ENCODE measurements around the gene NPC1. TPM values are rescaled to one million over a fixed set of nuclear protein-coding genes. Genes with fewer than 3 reads are reported as not detected.
"Not testable (repeated sequence)": the region's sequence is repeated elsewhere in the genome, so short reads cannot be mapped to it uniquely, and the experiment has no call there.

The NPC1 gene
- total RNA-seq, 1 donor from 2014 or later = 48.0 TPM

GRCh38 chr18:23569299-23570063 is 16.8 kb downstream of the NPC1 start:
- Histone ChIP-seq H3K9ac (ENCODE audit: low read depth in 1 of 3, low read length in 3 of 3) (no peak overlapping the region), H3K27ac (ENCODE audit: low read depth, low read length) (no peak overlapping the region), H3K9me3 (ENCODE audit: control insufficient read depth in 3 of 3, low read length in 3 of 3) (no peaks in the 10 kb centered on the region), H3K4me1 (ENCODE audit: control insufficient read depth in 3 of 3, insufficient read depth in 3 of 3, low read length in 3 of 3) (peaks cover 9 to 17% (median 13%) of the 10 kb centered on the region in 3 donors), H3K4me3 (ENCODE audit: low read length in 3 of 3) (no peak overlapping the region), H3K36me3 (ENCODE audit: control insufficient read depth in 3 of 3, insufficient read depth in 3 of 3, low read length in 3 of 3) (peaks cover 11 to 38% (median 17%) of the 10 kb centered on the region in 3 donors), H3K27me3 (ENCODE audit: control insufficient read depth in 3 of 3, insufficient read depth in 3 of 3, low read length in 3 of 3) (no peaks in the 10 kb centered on the region)

GRCh38 chr18:23568281-23569138 is 17.8 kb downstream of the NPC1 start:
- Histone ChIP-seq H3K4me3 (ENCODE audit: low read length in 3 of 3) (no peak overlapping the region), H3K36me3 (ENCODE audit: control insufficient read depth in 3 of 3, insufficient read depth in 3 of 3, low read length in 3 of 3) (peaks cover 11 to 43% (median 20%) of the 10 kb centered on the region in 3 donors), H3K4me1 (ENCODE audit: control insufficient read depth in 3 of 3, insufficient read depth in 3 of 3, low read length in 3 of 3) (peaks cover 4 to 10% (median 7%) of the 10 kb centered on the region in 3 donors), H3K9me3 (ENCODE audit: control insufficient read depth in 3 of 3, low read length in 3 of 3) (no peaks in the 10 kb centered on the region), H3K9ac (ENCODE audit: low read depth in 1 of 3, low read length in 3 of 3) (no peak overlapping the region), H3K27ac (ENCODE audit: low read depth, low read length) (no peak overlapping the region), H3K27me3 (ENCODE audit: control insufficient read depth in 3 of 3, insufficient read depth in 3 of 3, low read length in 3 of 3) (no peaks in the 10 kb centered on the region)

- Histone ChIP-seq H3K4me3 (ENCODE audit: low read length in 3 of 3) (no peak overlapping the region), H3K9ac (ENCODE audit: low read depth in 1 of 3, low read length in 3 of 3) (no peak overlapping the region), H3K27me3 (ENCODE audit: control insufficient read depth in 3 of 3, insufficient read depth in 3 of 3, low read length in 3 of 3) (no peaks in the 10 kb centered on the region), H3K4me1 (ENCODE audit: control insufficient read depth in 3 of 3, insufficient read depth in 3 of 3, low read length in 3 of 3) (peaks cover 0 to 4% (median 2%) of the 10 kb centered on the region in 3 donors), H3K27ac (ENCODE audit: low read depth, low read length) (no peak overlapping the region), H3K36me3 (ENCODE audit: control insufficient read depth in 3 of 3, insufficient read depth in 3 of 3, low read length in 3 of 3) (peaks cover 11 to 43% (median 20%) of the 10 kb centered on the region in 3 donors), H3K9me3 (ENCODE audit: control insufficient read depth in 3 of 3, low read length in 3 of 3) (no peaks in the 10 kb centered on the region)
Measured at GRCh38 chr18:23567671-23568070, 18.6 kb downstream of the NPC1 start.

- H3K27me3 ChIP-seq (ENCODE audit: control insufficient read depth in 3 of 3, insufficient read depth in 3 of 3, low read length in 3 of 3) = no peaks in the 10 kb centered on the region
- H3K27ac ChIP-seq (ENCODE audit: low read depth, low read length) = no peak overlapping the region
- H3K9me3 ChIP-seq (ENCODE audit: control insufficient read depth in 3 of 3, low read length in 3 of 3) = no peaks in the 10 kb centered on the region
- no peaks in the 10 kb centered on the region for H3K4me1 ChIP-seq (ENCODE audit: control insufficient read depth in 3 of 3, insufficient read depth in 3 of 3, low read length in 3 of 3)
- H3K4me3 ChIP-seq (ENCODE audit: low read length in 3 of 3) = no peak overlapping the region
- H3K9ac ChIP-seq (ENCODE audit: low read depth in 1 of 3, low read length in 3 of 3) = no peak overlapping the region
- H3K36me3 ChIP-seq (ENCODE audit: control insufficient read depth in 3 of 3, insufficient read depth in 3 of 3, low read length in 3 of 3) = peaks cover 16 to 49% (median 26%) of the 10 kb centered on the region in 3 donors
Measured at GRCh38 chr18:23565916-23566547, 20.3 kb downstream of the NPC1 start.

- Histone ChIP-seq H3K9ac (ENCODE audit: low read depth in 1 of 3, low read length in 3 of 3) (no peak overlapping the region), H3K4me3 (ENCODE audit: low read length in 3 of 3) (no peak overlapping the region), H3K27ac (ENCODE audit: low read depth, low read length) (no peak overlapping the region), H3K4me1 (ENCODE audit: control insufficient read depth in 3 of 3, insufficient read depth in 3 of 3, low read length in 3 of 3) (no peaks in the 10 kb centered on the region), H3K27me3 (ENCODE audit: control insufficient read depth in 3 of 3, insufficient read depth in 3 of 3, low read length in 3 of 3) (no peaks in the 10 kb centered on the region), H3K9me3 (ENCODE audit: control insufficient read depth in 3 of 3, low read length in 3 of 3) (no peaks in the 10 kb centered on the region), H3K36me3 (ENCODE audit: control insufficient read depth in 3 of 3, insufficient read depth in 3 of 3, low read length in 3 of 3) (peaks cover 16 to 50% (median 34%) of the 10 kb centered on the region in 3 donors)
Measured at GRCh38 chr18:23563377-23564043, 22.8 kb downstream of the NPC1 start.

DNA sequence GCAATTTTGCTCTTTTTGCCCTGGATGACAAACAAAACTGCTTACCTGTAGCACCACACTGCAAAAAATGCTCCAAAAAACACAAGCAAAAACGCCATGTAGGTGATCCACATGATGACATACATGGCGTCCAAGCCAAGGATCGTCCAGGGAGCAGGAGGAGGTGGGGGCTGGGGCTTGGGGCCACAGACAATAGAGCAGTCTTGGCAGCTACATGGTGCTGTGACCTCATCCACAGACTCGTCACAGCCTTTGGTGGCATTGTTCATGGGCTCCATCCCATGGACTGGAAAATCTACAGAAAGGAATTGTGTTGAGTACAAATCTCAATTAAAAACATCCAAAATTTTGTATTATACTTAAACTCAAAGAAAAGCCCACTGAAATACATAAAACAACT is 26.1 kb downstream of the NPC1 start:
- H3K9ac ChIP-seq (ENCODE audit: low read depth in 1 of 3, low read length in 3 of 3) = no peak overlapping the region
- no peak overlapping the region for H3K27ac ChIP-seq (ENCODE audit: low read depth, low read length)
- H3K4me3 ChIP-seq (ENCODE audit: low read length in 3 of 3) = no peak overlapping the region
- no peaks in the 10 kb centered on the region for H3K4me1 ChIP-seq (ENCODE audit: control insufficient read depth in 3 of 3, insufficient read depth in 3 of 3, low read length in 3 of 3)
- H3K9me3 ChIP-seq (ENCODE audit: control insufficient read depth in 3 of 3, low read length in 3 of 3) = no peaks in the 10 kb centered on the region
- H3K36me3 ChIP-seq (ENCODE audit: control insufficient read depth in 3 of 3, insufficient read depth in 3 of 3, low read length in 3 of 3) = peaks cover 29 to 54% (median 39%) of the 10 kb centered on the region in 3 donors
- no peaks in the 10 kb centered on the region for H3K27me3 ChIP-seq (ENCODE audit: control insufficient read depth in 3 of 3, insufficient read depth in 3 of 3, low read length in 3 of 3)

DNA sequence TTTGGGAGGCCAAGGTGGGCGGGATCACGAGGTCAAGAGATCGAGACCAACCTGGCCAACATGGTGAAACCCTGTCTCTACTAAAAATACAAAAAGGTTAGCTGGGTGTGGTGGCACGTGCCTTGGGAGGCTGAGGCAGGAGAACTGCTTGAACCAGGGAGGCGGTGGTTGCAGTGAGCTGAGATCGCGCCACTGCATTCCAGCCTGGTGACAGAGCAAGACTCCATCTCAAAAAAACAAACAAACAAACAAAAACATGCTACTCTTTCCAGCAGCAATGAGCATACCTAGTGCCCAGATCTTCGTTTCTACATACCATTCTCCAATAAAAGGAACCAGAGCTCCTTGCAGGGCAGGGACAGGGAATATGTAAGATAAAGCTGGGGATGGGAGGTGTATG is 28.8 kb downstream of the NPC1 start:
- H3K27me3 ChIP-seq (ENCODE audit: control insufficient read depth in 3 of 3, insufficient read depth in 3 of 3, low read length in 3 of 3); H3K4me3 ChIP-seq (ENCODE audit: low read length in 3 of 3); H3K27ac ChIP-seq (ENCODE audit: low read depth, low read length); H3K9ac ChIP-seq (ENCODE audit: low read depth in 1 of 3, low read length in 3 of 3); H3K4me1 ChIP-seq (ENCODE audit: control insufficient read depth in 3 of 3, insufficient read depth in 3 of 3, low read length in 3 of 3); H3K9me3 ChIP-seq (ENCODE audit: control insufficient read depth in 3 of 3, low read length in 3 of 3): not testable (repeated sequence)
- peaks cover 44 to 72% (median 58%) of the 10 kb centered on the region in 3 donors for H3K36me3 ChIP-seq (ENCODE audit: control insufficient read depth in 3 of 3, insufficient read depth in 3 of 3, low read length in 3 of 3)

GRCh38 chr18:23556145-23556780 is 30.0 kb downstream of the NPC1 start:
- no peak overlapping the region for H3K4me3 ChIP-seq (ENCODE audit: low read length in 3 of 3)
- peaks cover 48 to 79% (median 62%) of the 10 kb centered on the region in 3 donors for H3K36me3 ChIP-seq (ENCODE audit: control insufficient read depth in 3 of 3, insufficient read depth in 3 of 3, low read length in 3 of 3)
- no peak overlapping the region for H3K9ac ChIP-seq (ENCODE audit: low read depth in 1 of 3, low read length in 3 of 3)
- no peaks in the 10 kb centered on the region for H3K9me3 ChIP-seq (ENCODE audit: control insufficient read depth in 3 of 3, low read length in 3 of 3)
- no peaks in the 10 kb centered on the region for H3K4me1 ChIP-seq (ENCODE audit: control insufficient read depth in 3 of 3, insufficient read depth in 3 of 3, low read length in 3 of 3)
- H3K27ac ChIP-seq (ENCODE audit: low read depth, low read length) = no peak overlapping the region
- no peaks in the 10 kb centered on the region for H3K27me3 ChIP-seq (ENCODE audit: control insufficient read depth in 3 of 3, insufficient read depth in 3 of 3, low read length in 3 of 3)

GRCh38 chr18:23553887-23554286 is 32.4 kb downstream of the NPC1 start:
- peaks cover 46 to 67% (median 59%) of the 10 kb centered on the region in 3 donors for H3K36me3 ChIP-seq (ENCODE audit: control insufficient read depth in 3 of 3, insufficient read depth in 3 of 3, low read length in 3 of 3)
- H3K9ac ChIP-seq (ENCODE audit: low read depth in 1 of 3, low read length in 3 of 3) = no peak overlapping the region
- H3K4me1 ChIP-seq (ENCODE audit: control insufficient read depth in 3 of 3, insufficient read depth in 3 of 3, low read length in 3 of 3) = no peaks in the 10 kb centered on the region
- H3K4me3 ChIP-seq (ENCODE audit: low read length in 3 of 3) = no peak overlapping the region
- no peak overlapping the region for H3K27ac ChIP-seq (ENCODE audit: low read depth, low read length)
- H3K9me3 ChIP-seq (ENCODE audit: control insufficient read depth in 3 of 3, low read length in 3 of 3) = no peaks in the 10 kb centered on the region
- no peaks in the 10 kb centered on the region for H3K27me3 ChIP-seq (ENCODE audit: control insufficient read depth in 3 of 3, insufficient read depth in 3 of 3, low read length in 3 of 3)
